GM19239 (cell line): Measurements from ENCODE around the gene OCA2.
"Not testable (repeated sequence)": the region's sequence is repeated elsewhere in the genome, so short reads cannot be mapped to it uniquely, and the experiment has no call there.

Experiments used
- DNase-seq: peaks from one replicate; pipeline ENCODE4 v3.0.0; 2011; ENCODE audit warnings: low spot score; ENCODE audit not compliant: insufficient read length
- FAIRE-seq: peaks from 2 replicates; lab custom pipeline; 2011; peaks lifted over from hg19 to GRCh38; lab: Jason Lieb, UNC

OCA2 gene

DNA sequence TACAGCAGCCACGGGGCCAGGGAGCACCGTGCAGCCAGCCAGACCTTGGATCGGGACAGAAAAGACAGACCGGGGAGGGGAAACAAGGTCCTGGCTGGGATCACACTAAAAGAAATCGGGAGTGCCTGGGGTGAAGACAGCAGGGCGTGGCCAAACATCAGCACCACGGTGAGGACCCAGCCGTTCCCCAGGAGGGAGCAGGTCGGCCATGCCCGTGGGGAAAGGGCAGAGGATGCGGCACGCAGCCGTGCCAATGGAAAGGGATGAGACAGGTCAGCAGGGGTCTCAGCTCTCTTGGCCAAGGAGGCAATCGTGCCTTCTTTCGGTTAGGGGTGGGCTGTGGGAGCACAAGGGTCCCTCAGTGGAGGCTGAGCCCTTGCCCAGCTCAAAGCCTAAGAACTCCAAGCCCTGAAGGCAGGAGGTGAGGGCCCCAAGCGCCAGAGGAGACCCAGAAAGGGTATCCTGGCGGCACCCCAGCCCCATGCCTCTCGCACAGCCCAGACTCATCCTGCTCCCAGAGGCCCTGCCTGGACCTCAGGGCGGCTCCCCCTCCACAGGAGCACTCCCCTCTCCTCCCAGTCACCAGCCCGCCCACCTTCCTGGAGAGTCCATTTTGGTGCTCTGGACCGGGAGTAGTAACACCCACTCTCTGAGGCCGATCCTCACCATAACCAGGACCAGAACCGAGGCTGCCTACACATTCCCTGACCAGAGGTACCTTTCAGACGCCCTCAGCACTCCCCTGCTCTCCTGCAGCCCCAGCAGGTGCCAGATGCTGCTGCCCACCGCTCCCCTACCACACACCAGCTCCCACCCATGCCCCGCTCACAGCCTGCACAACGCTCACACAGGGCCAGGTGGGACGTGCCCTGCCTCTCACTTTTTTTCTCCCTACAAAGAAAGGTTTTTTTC lies 23.2 kb upstream of the OCA2 start:
- no peak for FAIRE-seq
- DNase-seq: no peak

DNA sequence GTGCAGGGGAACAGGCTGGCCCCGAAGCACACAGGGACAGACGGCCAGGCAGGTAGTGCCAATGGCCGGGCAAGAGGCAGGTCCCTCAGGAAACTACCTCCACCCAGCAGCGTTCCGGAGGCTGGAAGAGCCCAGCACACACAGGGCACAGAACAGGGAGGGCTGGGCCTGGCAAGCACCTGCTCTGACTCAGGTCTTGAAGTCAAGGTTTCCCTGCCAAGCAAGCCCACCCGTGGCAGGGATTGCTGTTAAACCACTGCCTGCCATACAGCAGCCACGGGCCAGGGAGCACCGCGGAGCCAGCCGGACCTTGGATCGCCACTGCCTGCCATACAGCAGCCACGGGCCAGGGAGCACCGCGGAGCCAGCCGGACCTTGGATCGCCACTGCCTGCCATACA lies 22.5 kb upstream of the OCA2 start:
- not testable (repeated sequence) for FAIRE-seq, DNase-seq

DNA sequence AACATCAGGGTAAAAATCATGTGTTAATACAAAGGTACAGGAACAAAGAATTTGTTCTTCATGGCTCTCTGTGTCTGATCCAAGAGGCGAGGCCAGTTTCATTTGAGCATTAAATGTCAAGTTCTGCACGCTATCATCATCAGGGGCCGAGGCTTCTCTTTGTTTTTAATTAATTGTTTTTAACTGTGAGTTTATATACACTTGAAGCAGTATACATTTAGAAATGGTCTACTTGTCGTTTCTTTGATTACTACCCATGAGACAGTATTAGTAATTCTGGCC lies 21.2 kb upstream of the OCA2 start:
- DNase-seq (no peak), FAIRE-seq (no peak)

DNA sequence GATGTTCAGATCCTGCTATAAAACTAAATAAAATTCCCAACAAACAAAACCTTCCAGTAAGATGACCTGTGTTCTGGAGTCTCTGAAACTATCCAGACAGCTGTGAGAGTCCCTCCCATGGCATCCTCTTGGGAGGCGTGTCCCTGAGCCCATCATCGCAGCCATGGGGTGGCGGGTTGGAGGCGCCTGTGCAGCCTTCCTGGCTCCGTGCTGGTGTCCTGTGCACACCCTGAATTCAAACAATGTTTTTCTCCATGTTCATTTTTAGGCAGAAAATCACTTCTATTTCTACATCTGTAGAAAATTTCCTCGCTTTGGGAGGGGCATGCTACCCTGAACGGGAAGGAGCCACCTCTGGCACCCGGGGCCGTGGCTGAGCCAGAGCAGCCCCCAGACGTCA lies 19.4 kb upstream of the OCA2 start:
- FAIRE-seq (no peak), DNase-seq (no peak)

DNA sequence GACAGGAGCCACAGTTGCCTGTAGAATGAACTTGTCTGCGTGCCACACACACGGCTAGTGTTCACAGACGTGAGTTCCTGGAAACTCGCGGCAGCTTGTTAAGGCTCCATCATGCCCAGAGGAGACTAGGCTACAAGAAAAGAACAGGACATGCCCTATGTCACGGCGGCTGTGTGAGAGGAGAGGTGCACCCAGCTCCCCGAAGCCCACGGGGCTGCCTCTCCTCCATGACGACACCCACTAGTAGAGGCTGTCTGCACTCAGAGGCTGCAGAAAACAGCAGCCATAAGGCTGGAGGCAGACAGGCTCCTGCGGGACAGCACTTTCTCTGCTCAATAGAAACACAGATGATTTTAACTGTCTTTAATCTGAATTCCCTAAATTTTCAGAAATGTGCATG lies 19.0 kb upstream of the OCA2 start:
- DNase-seq (no peak), FAIRE-seq (no peak)

DNA sequence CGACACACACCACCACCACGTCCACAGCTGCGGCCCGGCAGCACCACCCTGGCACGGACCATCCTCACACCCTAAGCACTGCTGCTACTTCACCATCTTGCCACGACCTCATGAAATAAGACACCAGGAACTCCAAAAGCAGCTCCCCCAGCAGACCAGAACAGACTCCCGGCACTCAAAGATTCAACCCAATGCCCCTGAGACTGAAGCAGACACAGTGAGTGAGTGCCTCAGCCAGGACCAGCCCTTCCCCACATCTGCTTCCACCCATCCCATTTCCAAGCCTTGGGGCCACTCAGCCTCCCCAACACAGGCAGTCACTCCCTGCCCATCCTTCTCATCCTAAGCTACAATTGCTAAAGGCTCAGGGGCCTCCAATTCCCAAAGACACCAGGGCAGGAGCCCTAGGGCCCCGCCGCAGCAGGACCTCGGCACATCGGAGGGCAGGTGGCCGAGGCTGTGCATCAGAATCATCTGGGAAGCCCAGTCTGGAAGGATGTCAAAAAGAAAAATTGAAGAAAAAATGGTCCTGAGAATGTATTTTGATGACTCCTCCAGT lies 18.4 kb upstream of the OCA2 start:
- FAIRE-seq (no peak), DNase-seq (no peak)

DNA sequence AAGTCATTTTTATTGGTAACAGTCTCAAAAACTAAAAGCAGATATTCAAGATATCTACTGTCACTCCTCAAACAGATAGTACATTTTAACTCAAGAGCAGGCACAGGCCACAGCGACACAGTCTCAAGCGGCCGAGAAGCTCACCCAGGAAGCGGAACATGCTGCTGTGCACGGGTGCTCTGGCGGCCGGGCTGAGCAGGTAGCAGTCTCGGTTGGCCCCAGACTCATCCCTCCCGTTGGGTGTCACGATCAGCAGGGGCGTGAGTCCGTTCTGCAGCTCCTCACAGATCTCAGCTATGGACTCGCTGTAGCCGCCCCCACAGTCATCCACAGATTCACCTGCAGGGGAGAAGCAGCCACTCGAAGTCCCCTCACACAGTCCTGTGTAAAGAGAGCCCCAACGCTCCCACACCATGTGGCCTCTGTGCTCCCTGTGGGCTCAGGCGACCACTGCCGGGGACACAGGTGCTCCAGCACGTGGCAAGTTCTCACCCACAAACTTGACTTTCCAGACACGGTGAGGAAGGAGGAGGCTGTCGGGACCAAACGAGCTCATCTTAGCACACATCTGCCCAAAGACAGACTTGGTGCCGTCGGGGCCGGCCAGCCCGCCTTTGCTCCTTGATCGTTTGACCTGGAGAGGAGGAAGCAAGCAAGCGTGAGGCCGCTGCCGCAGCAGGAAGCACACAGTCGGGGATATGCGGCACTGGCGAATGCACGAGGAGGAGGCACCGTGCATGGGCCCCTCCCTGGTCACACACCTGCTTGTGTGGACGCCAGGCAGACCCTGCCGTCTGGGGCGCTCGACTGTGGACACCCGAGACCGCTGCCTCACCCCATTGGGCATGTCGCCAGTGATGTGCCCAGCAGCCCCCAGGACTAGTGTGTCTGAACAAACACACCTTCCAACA lies 17.7 kb upstream of the OCA2 start:
- FAIRE-seq (no peak), DNase-seq (no peak)

DNA sequence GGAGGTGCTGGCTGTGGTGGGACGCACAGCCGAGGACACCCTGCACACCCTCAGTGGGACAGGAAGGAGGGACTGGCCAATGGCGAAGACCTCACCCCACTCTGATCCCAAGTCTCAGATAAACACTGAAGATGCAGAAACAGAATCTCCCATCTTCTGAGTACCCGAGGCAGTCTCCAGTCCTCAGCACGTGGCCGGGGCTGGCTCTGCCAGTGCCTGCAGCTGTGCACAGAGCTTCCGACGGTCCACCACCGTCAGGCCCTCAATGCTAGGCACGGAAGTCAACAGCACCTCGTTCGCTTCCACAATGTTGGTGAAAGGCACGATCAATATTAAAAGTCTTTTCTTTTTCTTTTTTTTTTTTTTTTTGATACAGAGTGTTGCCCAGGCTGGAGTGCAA lies 16.8 kb upstream of the OCA2 start:
- FAIRE-seq: no peak
- DNase-seq: no peak

DNA sequence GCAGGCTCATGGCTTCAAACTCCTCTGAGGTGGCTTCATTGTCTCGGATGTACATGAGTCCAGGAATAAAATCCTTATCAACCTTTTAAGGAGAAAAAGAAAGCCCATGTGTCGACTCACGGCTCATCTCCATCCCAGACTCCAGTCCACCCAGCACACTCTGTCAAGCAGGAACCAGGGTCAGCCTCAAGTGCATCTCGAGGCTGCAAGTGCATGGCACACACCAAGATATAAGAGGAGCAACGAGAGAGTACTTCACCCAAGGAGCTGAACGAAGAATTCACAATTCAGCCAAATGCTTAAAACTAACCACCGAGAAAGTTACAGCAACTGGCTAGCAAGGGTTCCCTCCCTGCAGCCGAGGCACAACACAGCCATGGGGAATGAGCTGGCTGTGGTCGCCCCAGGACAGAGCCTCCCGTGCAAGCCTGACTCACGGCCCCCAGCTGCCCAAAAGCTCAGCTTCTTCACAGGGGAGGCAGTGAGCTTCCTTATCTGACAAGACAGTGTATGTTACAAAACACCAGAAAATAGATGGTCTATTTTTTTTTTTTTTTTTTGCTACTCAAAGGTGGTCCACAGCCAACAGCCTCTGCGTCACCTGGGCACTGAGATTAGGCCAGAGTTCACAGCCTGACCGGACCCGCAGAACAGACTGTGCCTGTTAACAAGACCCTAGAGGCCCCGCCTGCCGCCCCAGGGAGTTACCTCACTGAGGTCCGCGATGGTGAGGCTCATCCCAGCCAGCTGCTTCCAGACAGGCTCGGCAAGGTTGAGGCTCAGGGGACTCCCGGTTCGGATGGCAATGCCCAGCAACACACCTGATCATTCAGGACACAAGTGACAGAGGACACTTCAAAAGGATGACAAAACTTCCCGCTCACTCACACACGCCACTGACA lies 15.9 kb upstream of the OCA2 start:
- DNase-seq (no peak), FAIRE-seq (no peak)

DNA sequence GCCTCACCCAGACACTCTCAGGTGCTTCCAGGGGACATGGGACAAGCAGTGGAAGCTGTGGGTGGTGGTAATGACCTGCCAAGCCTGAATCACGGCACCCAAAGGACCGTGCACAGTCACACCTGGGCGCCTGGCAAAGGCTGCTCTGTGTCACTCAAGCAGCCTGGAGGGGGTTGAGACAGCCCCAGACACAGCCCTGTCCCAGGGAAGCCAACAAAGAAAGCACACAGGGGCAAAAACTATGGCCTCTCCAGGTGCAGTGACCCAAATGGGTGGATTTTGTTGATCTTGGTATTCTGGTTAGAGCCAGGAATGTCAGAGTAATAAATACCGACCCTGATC lies 15.0 kb upstream of the OCA2 start:
- no peak for FAIRE-seq
- DNase-seq: no peak

DNA sequence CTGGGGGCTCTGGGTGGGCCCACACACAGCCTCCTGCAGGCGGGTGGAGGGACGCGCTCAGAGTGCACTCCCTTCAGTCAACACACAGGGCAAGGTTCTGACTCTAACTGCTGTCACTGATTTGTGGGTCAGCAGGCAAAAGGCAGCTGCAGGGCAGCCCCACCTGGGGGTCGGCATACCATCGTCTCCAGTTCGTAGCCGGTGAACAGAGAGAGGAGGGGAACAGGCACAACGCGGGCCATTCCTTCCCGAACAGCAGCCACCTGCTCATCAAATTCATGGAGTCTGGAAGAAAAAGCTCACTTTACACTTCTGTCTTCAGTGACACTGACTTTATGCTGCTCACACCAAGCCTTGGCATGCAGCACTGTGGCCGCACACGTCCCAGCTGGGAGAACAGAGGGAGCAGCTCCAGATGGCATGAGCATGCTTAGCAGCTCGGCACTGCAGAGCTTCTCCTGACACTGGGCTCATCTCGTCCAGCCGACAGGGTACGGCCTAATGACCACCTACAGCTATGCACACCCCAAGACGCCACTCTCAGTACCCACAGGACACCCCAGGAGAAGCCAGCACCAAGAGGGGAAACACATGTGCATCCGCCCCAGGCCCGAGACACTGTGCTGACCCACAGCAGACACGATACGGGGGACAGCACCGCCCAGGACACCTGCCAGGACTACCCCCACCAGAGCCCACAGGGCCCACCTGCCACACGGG lies 14.4 kb upstream of the OCA2 start:
- no peak for FAIRE-seq
- no peak for DNase-seq

DNA sequence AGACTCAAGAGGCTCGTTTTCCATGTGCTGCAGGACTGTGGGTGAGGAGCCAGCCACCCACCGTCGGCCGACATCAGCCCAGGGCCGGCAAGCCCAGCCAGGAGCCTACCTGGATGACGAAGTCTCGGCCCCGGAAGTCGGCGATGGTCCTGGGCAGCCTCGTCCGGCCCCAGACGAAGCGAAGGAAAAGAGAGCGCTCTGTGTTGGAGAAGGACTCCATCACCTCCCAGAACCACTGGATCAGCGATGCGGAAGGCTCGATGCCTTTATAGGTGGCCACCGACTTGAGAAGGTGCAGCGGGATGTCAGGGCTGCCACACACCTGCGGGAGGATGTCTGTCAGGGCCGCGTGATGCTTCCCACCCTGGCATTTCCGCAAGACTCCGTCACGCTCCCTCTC lies 13.8 kb upstream of the OCA2 start:
- no peak for DNase-seq
- FAIRE-seq: no peak

DNA sequence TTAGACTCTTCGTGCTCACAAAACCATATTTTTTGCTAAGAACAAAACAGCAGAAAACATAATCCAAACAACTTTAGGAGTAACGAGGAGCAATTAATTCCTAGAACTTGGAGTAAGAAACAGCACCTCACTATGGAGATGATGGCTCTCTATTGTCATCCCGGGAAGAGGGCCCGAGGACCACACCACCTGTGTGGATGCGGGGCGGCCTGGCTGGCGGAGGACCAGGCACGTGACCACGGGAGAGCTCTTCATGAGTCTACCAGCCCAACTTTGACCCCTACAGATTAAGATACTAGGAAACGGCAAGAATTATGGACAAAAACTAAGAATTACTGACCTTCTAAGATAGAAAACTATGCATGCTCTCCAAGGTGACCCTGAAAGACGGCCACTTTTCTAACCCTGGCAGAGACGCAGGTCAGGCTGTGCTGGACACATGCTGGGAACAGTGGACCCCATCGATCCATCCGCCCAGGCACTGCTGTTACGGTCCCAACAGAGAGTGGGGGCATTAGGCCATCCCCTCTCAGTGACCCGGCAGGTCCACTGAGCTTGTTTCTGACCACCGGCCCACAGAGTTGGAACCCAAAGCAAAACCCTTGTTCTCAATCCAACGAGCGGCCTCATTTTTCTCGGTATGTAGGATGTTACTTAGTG lies 13.1 kb upstream of the OCA2 start:
- DNase-seq: no peak
- FAIRE-seq: no peak

DNA sequence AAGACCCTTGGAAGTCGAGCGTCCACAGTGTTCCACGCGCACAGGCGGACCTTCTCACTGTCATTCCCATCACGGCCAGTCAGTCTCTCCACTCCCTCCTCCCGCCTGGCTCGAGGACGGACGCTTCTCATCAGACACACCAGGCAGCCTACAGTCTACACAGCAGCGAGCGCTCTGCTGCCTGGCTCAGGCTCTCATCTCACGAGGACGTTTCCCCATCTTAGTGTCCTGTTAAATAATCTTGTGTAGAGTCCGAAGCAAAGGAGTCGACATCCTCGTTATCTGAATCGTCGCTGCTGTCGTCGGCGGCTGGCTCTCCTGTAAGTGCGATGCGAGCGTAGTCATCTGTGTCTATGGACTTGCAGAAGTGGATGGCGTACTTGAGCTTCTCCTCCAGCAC lies 12.4 kb upstream of the OCA2 start:
- DNase-seq (no peak), FAIRE-seq (no peak)

DNA sequence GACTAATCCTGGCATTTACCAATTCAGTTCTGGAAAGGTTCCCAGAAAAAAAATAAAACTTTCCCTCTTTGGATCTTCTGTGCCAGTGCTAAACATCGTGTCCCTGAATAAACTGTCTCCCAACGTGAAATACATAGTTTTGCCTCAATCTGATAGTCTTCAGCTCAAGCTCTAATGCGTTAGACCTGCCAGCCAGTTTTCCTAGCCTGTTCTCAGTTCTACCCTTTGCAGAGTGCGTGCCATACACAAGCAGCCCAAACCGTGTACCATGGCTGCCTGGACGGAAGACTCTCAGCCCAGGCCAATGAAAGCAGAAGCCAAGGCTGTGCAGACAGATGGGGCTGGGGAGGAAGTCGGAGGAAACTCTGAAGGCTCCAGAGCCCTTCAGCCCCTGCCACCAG lies 11.4 kb upstream of the OCA2 start:
- FAIRE-seq: no peak
- DNase-seq: no peak

DNA sequence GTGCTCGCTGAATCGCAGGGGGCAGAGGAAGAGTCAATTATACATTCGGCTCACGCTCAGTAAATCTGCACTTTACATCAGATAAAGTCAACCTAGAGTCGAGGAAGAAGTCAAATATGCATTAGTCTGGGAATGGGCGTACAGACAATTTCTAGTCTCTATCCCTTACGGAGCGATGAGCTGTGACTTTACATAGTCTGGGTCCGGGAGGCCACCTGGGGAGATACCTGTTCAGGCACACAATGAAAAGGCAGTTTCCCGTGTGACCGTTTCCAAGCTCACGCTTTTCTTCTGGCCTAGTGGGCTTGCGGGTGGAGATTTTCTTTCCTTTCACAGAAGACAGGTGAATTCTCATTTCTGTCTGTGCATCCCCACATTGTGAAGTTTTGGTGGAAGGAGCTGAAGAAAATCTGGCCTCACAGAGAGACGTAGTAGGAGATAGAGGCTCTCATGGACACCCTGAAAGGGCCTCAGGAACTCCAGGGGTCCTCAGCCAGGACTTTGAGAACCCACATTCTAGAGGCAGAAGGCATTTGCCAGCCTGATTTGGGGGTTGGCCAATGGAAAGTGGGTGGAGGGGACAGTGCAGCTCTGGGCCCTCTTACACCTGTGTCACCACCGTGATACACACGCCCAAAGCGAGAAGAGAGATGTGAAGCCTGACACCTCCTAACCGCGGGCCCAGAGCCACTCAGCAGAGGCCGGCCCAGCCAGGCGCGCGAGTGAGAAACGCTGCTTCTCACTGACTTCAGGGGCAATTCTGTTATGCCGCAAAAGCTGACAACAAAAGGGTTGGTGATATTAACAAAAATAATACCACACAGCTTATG lies 10.7 kb upstream of the OCA2 start:
- no peak for DNase-seq
- no peak for FAIRE-seq

DNA sequence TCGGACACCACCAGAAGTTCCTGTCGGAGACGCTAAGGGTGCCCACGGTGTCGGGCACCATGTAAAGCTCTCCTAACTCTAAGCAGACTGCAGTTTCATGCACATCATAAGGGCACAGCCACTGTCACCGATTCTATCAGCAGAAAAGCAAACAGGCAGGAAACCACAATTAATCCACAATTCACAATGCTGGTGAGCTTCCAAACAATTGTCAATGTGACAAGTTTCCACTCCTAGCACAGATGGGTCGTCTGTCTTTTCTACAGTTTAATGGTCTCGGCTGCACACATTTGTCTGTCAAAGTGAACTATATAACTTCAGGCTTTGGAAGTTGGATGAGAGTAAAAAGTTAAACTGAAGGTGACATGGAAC lies 8.8 kb upstream of the OCA2 start:
- no peak for DNase-seq
- FAIRE-seq: no peak

DNA sequence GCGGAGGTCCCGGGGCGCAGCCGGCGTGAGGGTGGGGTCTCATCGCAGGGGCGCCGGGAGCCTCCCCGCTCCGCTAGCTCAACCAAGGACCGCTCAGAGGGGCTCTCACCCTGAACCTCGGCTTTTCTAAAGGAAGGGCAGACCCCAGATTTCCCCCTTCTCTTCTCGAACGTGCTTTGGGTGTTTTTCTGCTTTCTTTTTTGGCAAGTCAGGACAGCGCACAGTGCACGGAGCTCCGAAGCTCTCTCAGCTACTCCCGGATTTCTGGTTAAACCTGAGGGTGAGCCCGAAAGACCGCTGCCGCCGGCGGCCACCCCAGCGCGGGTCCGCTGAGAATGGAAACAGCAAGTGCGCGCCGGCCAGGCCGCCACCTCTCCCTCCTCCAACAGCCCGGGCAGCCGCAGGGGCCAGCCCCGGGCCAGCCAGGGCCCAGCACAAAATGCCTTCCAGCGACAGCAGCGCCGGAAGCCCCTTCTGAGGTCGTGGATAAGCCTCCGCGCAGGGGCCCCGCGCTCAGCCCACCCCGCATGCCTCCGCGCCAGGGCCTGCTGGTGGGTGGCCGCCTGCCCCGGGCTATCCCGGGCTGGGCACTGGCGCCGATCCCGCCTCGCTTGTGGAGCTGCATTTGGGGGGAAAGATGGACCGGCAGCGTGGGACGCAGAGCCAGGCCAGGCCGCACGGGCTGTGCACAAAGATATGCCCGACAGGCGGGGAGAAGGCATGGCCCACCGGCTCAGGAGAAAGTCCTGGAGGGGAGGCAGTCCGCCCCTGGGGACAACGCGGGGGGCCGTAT lies 8.2 kb upstream of the OCA2 start:
- FAIRE-seq: no peak
- no peak for DNase-seq
